OCI-LY1 (cell line): ENCODE results near the gene IDH2.
A peak's percentile ranks its signal among the peaks of the same experiment; 100 is the strongest.

Source experiments
- H2AFZ ChIP-seq: fragments of 200-600 bp; sonication (generic), shearing (Covaris generic); 2 replicates; pipeline ENCODE4 v1.6.0; 2014; ENCODE audit warnings: antibody characterized with exemption, mild to moderate bottlenecking, low read length
- H3F3A ChIP-seq: fragments of 200-600 bp; sonication (generic), shearing (Covaris generic); 2 replicates; pipeline ENCODE4 v1.6.0; 2014; ENCODE audit warnings: mild to moderate bottlenecking, antibody characterized with exemption, low read length, moderate library complexity; ENCODE audit not compliant: insufficient read depth
- H3K27ac ChIP-seq: fragments of 200-600 bp; sonication (generic); 2 replicates; pipeline ENCODE4 v1.5.1; 2014; ENCODE audit warnings: low read length, mixed run types, mild to moderate bottlenecking, low read depth; ENCODE audit not compliant: poor library complexity, severe bottlenecking
- H3K27me3 ChIP-seq: fragments of 200-600 bp; sonication (generic); 2 replicates; pipeline ENCODE4 v1.6.0; 2014; ENCODE audit warnings: antibody characterized with exemption, mild to moderate bottlenecking, low read length, moderate library complexity; ENCODE audit not compliant: insufficient read depth
- H3K36me3 ChIP-seq: fragments of 200-600 bp; sonication (generic); 2 replicates; pipeline ENCODE4 v1.6.1; 2014; ENCODE audit warnings: mild to moderate bottlenecking, antibody characterized with exemption, low read length, moderate library complexity, mixed read lengths; ENCODE audit not compliant: insufficient read depth
- H3K4me1 ChIP-seq: fragments of 200-600 bp; sonication (generic); 2 replicates; pipeline ENCODE4 v1.5.1; 2014; ENCODE audit warnings: mild to moderate bottlenecking, low read length, moderate library complexity; ENCODE audit not compliant: insufficient read depth, severe bottlenecking
- H3K4me2 ChIP-seq: fragments of 200-600 bp; sonication (generic), shearing (Covaris generic); 2 replicates; pipeline ENCODE4 v1.6.1; 2014; ENCODE audit warnings: low read length
- H3K4me3 ChIP-seq: fragments of 200-600 bp; sonication (generic); 2 replicates; pipeline ENCODE4 v1.5.1; 2014; ENCODE audit warnings: low read length, low read depth, mild to moderate bottlenecking, mixed read lengths; ENCODE audit not compliant: poor library complexity, severe bottlenecking
- H3K79me2 ChIP-seq: fragments of 200-600 bp; shearing (Covaris generic); 2 replicates; pipeline ENCODE4 v1.6.1; 2016; ENCODE audit warnings: mixed run types, low read length, mixed read lengths; ENCODE audit not compliant: insufficient read depth
- H3K9ac ChIP-seq: fragments of 200-600 bp; sonication (generic), shearing (Covaris generic); 2 replicates; pipeline ENCODE4 v1.6.1; 2014; ENCODE audit warnings: mild to moderate bottlenecking, low read length, mixed read lengths
- H3K9me2 ChIP-seq: fragments of 200-600 bp; sonication (generic), shearing (Covaris generic); 2 replicates; pipeline ENCODE4 v1.6.1; 2014; ENCODE audit warnings: low read depth, mild to moderate bottlenecking, low read length, mixed read lengths
- H3K9me3 ChIP-seq: fragments of 200-600 bp; shearing (Covaris generic); 2 replicates; pipeline ENCODE4 v1.6.1; 2014; ENCODE audit warnings: low read length, mixed read lengths
- H4K20me1 ChIP-seq: fragments of 200-600 bp; sonication (generic), shearing (Covaris generic); 2 replicates; pipeline ENCODE4 v1.6.0; 2016; ENCODE audit warnings: mild to moderate bottlenecking, low read length; ENCODE audit not compliant: insufficient read depth
- EZH2 ChIP-seq: fragments of 200-600 bp; sonication (generic), shearing (Covaris generic); IDR thresholded peaks from 2 replicates; pipeline ENCODE4 v1.8.0; 2017; ENCODE audit warnings: borderline replicate concordance, mixed run types, mild to moderate bottlenecking, antibody characterized with exemption, low read length, moderate library complexity, mixed read lengths
- TF ChIP-seq, protein P1 (sequence below): fragments of 200-600 bp; sonication (generic), shearing (Covaris generic); IDR thresholded peaks from 2 replicates; pipeline ENCODE4 v1.5.1; 2017; ENCODE audit warnings: mild to moderate bottlenecking, antibody characterized with exemption, low read length, moderate library complexity, mixed read lengths

Gene IDH2

DNA sequence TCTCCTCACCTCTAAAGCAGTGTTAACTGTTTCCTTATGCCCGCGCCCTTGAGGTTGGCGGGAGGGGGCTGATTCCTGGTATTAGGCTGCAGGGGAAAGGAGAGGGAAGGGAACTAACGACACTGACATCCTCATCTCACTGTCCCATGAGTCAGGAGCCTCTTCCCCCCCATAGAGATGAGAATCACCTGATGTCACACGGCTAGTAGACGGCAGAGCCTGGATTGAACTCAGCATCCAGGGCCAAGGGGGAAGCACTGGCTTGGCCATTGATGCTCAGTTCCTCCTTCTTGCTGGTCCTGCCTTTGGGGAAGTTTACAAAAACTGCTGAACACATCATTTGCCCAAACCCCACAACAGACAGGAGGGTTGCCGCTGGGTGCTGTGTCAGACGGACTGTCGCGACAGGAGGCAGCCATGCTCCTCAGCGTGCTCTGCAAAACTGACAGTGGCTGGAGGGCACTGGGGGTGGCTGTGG is 38.5 kb downstream of the IDH2 start:
- H3K79me2 ChIP-seq: no peaks in the 10 kb centered on the region
- peaks cover 63% of the 10 kb centered on the region for H3K4me1 ChIP-seq
- peak overlapping the region; percentile 97 for H3K27ac ChIP-seq
- no peaks in the 10 kb centered on the region for H3K27me3 ChIP-seq
- H3K9ac ChIP-seq: peak overlapping the region; percentile 58; the same call in 1 of the 2 replicates
- peak overlapping the region; percentile 49 for H3K4me2 ChIP-seq
- no peaks in the 10 kb centered on the region for H4K20me1 ChIP-seq
- TF ChIP-seq EZH2: no peak
- TF ChIP-seq, protein P1, sequence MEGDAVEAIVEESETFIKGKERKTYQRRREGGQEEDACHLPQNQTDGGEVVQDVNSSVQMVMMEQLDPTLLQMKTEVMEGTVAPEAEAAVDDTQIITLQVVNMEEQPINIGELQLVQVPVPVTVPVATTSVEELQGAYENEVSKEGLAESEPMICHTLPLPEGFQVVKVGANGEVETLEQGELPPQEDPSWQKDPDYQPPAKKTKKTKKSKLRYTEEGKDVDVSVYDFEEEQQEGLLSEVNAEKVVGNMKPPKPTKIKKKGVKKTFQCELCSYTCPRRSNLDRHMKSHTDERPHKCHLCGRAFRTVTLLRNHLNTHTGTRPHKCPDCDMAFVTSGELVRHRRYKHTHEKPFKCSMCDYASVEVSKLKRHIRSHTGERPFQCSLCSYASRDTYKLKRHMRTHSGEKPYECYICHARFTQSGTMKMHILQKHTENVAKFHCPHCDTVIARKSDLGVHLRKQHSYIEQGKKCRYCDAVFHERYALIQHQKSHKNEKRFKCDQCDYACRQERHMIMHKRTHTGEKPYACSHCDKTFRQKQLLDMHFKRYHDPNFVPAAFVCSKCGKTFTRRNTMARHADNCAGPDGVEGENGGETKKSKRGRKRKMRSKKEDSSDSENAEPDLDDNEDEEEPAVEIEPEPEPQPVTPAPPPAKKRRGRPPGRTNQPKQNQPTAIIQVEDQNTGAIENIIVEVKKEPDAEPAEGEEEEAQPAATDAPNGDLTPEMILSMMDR: no peak
- H3K4me3 ChIP-seq: no peak overlapping the region
- no peaks in the 10 kb centered on the region for H3K36me3 ChIP-seq
- no peaks in the 10 kb centered on the region for H3K9me3 ChIP-seq
- H3F3A ChIP-seq: no peaks in the 10 kb centered on the region
- no peaks in the 10 kb centered on the region for H3K9me2 ChIP-seq
- H2AFZ ChIP-seq: no peak overlapping the region

GRCh38 chr15:90062973-90063769 is 39.1 kb downstream of the IDH2 start:
- no peaks in the 10 kb centered on the region for H3K9me2 ChIP-seq
- H3K27me3 ChIP-seq: no peaks in the 10 kb centered on the region
- H4K20me1 ChIP-seq: no peaks in the 10 kb centered on the region
- peak overlapping the region; percentile 19 for H3K4me3 ChIP-seq
- H3K9me3 ChIP-seq: no peaks in the 10 kb centered on the region
- H2AFZ ChIP-seq: no peak overlapping the region
- peak overlapping the region; percentile 97 for H3K27ac ChIP-seq
- H3K4me2 ChIP-seq: peak overlapping the region; percentile 49
- H3K79me2 ChIP-seq: no peaks in the 10 kb centered on the region
- H3K4me1 ChIP-seq: peaks cover 69% of the 10 kb centered on the region
- H3K9ac ChIP-seq: peak overlapping the region; percentile 58
- H3F3A ChIP-seq: no peaks in the 10 kb centered on the region
- no peaks in the 10 kb centered on the region for H3K36me3 ChIP-seq
- TF ChIP-seq, protein P1: no peak

- no peaks in the 10 kb centered on the region for H3K27me3 ChIP-seq
- H3F3A ChIP-seq: no peaks in the 10 kb centered on the region
- no peaks in the 10 kb centered on the region for H3K9me2 ChIP-seq
- H3K4me2 ChIP-seq: peak overlapping the region; percentile 49
- H3K9me3 ChIP-seq: no peaks in the 10 kb centered on the region
- H3K9ac ChIP-seq: peak overlapping the region; percentile 58
- H3K36me3 ChIP-seq: no peaks in the 10 kb centered on the region
- no peaks in the 10 kb centered on the region for H3K79me2 ChIP-seq
- no peaks in the 10 kb centered on the region for H4K20me1 ChIP-seq
- peak overlapping the region; percentile 97 for H3K27ac ChIP-seq
- TF ChIP-seq, protein P1: no peak
- TF ChIP-seq EZH2: no peak
- H2AFZ ChIP-seq: no peak overlapping the region
- peak overlapping the region; percentile 19 for H3K4me3 ChIP-seq
- peaks cover 75% of the 10 kb centered on the region for H3K4me1 ChIP-seq
Observed at GRCh38 chr15:90062462-90062932, 39.8 kb downstream of the IDH2 start.
